CD14-positive monocyte (primary cell): ENCODE data around the gene FRAS1. TPM values are rescaled to one million over a fixed set of nuclear protein-coding genes. Genes with fewer than 3 reads are reported as not detected.

Experiments used
- DNase-seq, 3 donors: peaks; one replicate each; pipeline ENCODE4 v3.0.0-alpha.2; 2011 to 2022
- H2AFZ ChIP-seq: 2 replicates; pipeline ENCODE4 v1.6.0; 2012; ENCODE audit warnings: mild to moderate bottlenecking, low read depth, low read length, inconsistent platforms; ENCODE audit not compliant: insufficient read depth, poor library complexity, severe bottlenecking
- H3K27ac ChIP-seq, 2 donors: 1 replicate in 1 of 2; 2 replicates in 1 of 2; pipeline ENCODE4 v1.5.1; 2012 to 2013; ENCODE audit warnings: low read length in 2 of 2, control low read depth in 1 of 2, inconsistent platforms in 1 of 2, low read depth in 1 of 2, mild to moderate bottlenecking in 1 of 2
- H3K27me3 ChIP-seq, 2 donors: one replicate each; pipeline versions ENCODE4 v1.6.0 to v1.6.1; 2011 to 2013; ENCODE audit warnings: low read length in 2 of 2; ENCODE audit not compliant: control insufficient read depth in 2 of 2, insufficient read depth in 2 of 2
- H3K36me3 ChIP-seq, 2 donors: replicated peaks in 1 of 2; 1 replicate in 1 of 2; 2 replicates in 1 of 2; pipeline versions ENCODE4 v1.5.1 to v1.6.1; 2012 to 2013; ENCODE audit warnings: low read length in 2 of 2, control low read depth in 1 of 2, inconsistent platforms in 1 of 2, mild to moderate bottlenecking in 1 of 2; ENCODE audit not compliant: insufficient read depth in 2 of 2, control insufficient read depth in 1 of 2
- H3K4me1 ChIP-seq, 2 donors: 1 replicate in 1 of 2; 2 replicates in 1 of 2; pipeline versions ENCODE4 v1.5.1 to v1.6.1; 2012 to 2013; ENCODE audit warnings: low read length in 2 of 2, control low read depth in 1 of 2, inconsistent platforms in 1 of 2, mild to moderate bottlenecking in 1 of 2, moderate library complexity in 1 of 2; ENCODE audit not compliant: insufficient read depth in 2 of 2, control insufficient read depth in 1 of 2
- H3K4me2 ChIP-seq: replicated peaks from 2 replicates; pipeline ENCODE3; 2012; ENCODE audit warnings: low read length, moderate library complexity, mild to moderate bottlenecking; ENCODE audit not compliant: poor library complexity, severe bottlenecking; ENCODE audit errors: extremely low read depth
- H3K4me3 ChIP-seq, 3 experiments: fragments of 200-600 bp in 1 of 3; sonication (generic) in 1 of 3; replicated peaks in 1 of 3; 1 replicate in 2 of 3; 2 replicates in 1 of 3; pipeline ENCODE4 v1.5.1; 2011 to 2013; ENCODE audit warnings: low read length in 3 of 3, mild to moderate bottlenecking in 3 of 3, control low read depth in 2 of 3, low read depth in 2 of 3, inconsistent platforms in 1 of 3, moderate library complexity in 1 of 3
- H3K79me2 ChIP-seq: 2 replicates; pipeline ENCODE4 v1.6.0; 2012; ENCODE audit warnings: mild to moderate bottlenecking, control low read depth, inconsistent platforms, low read length, moderate library complexity; ENCODE audit not compliant: insufficient read depth
- H3K9ac ChIP-seq: 2 replicates; pipeline ENCODE4 v1.6.0; 2017; ENCODE audit warnings: low read length, mild to moderate bottlenecking; ENCODE audit not compliant: insufficient read depth, poor library complexity, severe bottlenecking
- H3K9me3 ChIP-seq, 2 donors: replicated peaks in 1 of 2; 1 replicate in 1 of 2; 2 replicates in 1 of 2; pipeline versions ENCODE4 v1.5.1 to v1.6.1; 2012 to 2013; ENCODE audit warnings: low read length in 2 of 2, control low read depth in 1 of 2; ENCODE audit not compliant: control insufficient read depth in 1 of 2, insufficient read depth in 1 of 2
- H4K20me1 ChIP-seq: 2 replicates; pipeline ENCODE4 v1.6.0; 2012; ENCODE audit warnings: mild to moderate bottlenecking, low read length, control low read depth, moderate library complexity; ENCODE audit not compliant: insufficient read depth
- H3K27ac Mint-ChIP-seq, 7 donors: one replicate each; pipeline ENCODE4 v1.8.0; 2020; ENCODE audit warnings: mild to moderate bottlenecking in 7 of 7, mixed read lengths in 7 of 7, moderate library complexity in 6 of 7, inconsistent platforms in 2 of 7
- H3K27me3 Mint-ChIP-seq, 3 donors: one replicate each; pipeline ENCODE4 v1.8.0; 2021 to 2022; ENCODE audit warnings: low read depth in 3 of 3, mild to moderate bottlenecking in 3 of 3, mixed read lengths in 3 of 3, moderate library complexity in 3 of 3, inconsistent platforms in 1 of 3
- H3K36me3 Mint-ChIP-seq, 2 donors: one replicate each; pipeline ENCODE4 v1.8.0; 2020; ENCODE audit warnings: mixed read lengths in 2 of 2, inconsistent platforms in 1 of 2, mild to moderate bottlenecking in 1 of 2
- H3K4me1 Mint-ChIP-seq: one replicate; pipeline ENCODE4 v1.8.0; 2020; ENCODE audit warnings: mild to moderate bottlenecking, mixed read lengths
- H3K4me3 Mint-ChIP-seq, 2 donors: one replicate each; pipeline ENCODE4 v1.8.0; 2020; ENCODE audit warnings: mild to moderate bottlenecking in 2 of 2, mixed read lengths in 2 of 2, moderate library complexity in 1 of 2
- H3K9me3 Mint-ChIP-seq, 7 donors: one replicate each; pipeline ENCODE4 v1.8.0; 2020 to 2022; ENCODE audit warnings: mixed read lengths in 7 of 7, mild to moderate bottlenecking in 6 of 7, moderate library complexity in 6 of 7, inconsistent platforms in 2 of 7
- WGBS: methylation state at CpG from one replicate; pipeline ENCODE4 v1.1.5; 2013; ENCODE audit warnings: missing lambda C conversion rate; ENCODE audit not compliant: insufficient coverage; 5-methylcytosine and 5-hydroxymethylcytosine counted together
- intact Hi-C, 2 donors: fragments of 100-400 bp; cut with micrococcal nuclease; formaldehyde crosslinking; loops; one replicate each; pipeline versions ENCODE4 v1.15.0 to v1.15.1; 2023
- polyA plus RNA-seq, 3 donors: library from polyadenylated mRNA; depleted of rRNA in 1 of 3; unstranded in 2 of 3; stranded (reverse) in 1 of 3; fragments of 300-500 nt in 2 of 3; fragments of >200 nt in 1 of 3; fragmentation: Illumina TruSeq in 2 of 3; gene quantifications; 1 replicate in 2 of 3; 2 replicates in 1 of 3; pipeline ENCODE4 v1.2.3, GENCODE V29; 2012 to 2021
- TF ChIP-seq, protein P1 (sequence below): fragments of 200-600 bp; IDR thresholded peaks from one replicate; pipeline ENCODE4 v1.8.0; 2022; ENCODE audit warnings: antibody characterized with exemption, mild to moderate bottlenecking

FRAS1 gene
- polyA plus RNA-seq, 3 donors: not detected

GRCh38 chr4:78286281-78286680 lies 229.2 kb downstream of the FRAS1 start:
- H3K27me3 Mint-ChIP-seq: peaks cover 0 to 2% (median 0%) of the 10 kb centered on the region in 3 donors
- no peak overlapping the region for H2AFZ ChIP-seq
- H3K36me3 ChIP-seq: no peaks in the 10 kb centered on the region
- no peaks in the 10 kb centered on the region for H3K9me3 ChIP-seq
- H3K9ac ChIP-seq: no peak overlapping the region
- H3K4me1 Mint-ChIP-seq: no peaks in the 10 kb centered on the region
- H3K4me1 ChIP-seq: no peaks in the 10 kb centered on the region
- TF ChIP-seq, protein P1, sequence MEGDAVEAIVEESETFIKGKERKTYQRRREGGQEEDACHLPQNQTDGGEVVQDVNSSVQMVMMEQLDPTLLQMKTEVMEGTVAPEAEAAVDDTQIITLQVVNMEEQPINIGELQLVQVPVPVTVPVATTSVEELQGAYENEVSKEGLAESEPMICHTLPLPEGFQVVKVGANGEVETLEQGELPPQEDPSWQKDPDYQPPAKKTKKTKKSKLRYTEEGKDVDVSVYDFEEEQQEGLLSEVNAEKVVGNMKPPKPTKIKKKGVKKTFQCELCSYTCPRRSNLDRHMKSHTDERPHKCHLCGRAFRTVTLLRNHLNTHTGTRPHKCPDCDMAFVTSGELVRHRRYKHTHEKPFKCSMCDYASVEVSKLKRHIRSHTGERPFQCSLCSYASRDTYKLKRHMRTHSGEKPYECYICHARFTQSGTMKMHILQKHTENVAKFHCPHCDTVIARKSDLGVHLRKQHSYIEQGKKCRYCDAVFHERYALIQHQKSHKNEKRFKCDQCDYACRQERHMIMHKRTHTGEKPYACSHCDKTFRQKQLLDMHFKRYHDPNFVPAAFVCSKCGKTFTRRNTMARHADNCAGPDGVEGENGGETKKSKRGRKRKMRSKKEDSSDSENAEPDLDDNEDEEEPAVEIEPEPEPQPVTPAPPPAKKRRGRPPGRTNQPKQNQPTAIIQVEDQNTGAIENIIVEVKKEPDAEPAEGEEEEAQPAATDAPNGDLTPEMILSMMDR: no peak
- H3K9me3 Mint-ChIP-seq: peaks cover 0 to 8% (median 4%) of the 10 kb centered on the region in 7 donors
- intact Hi-C loops: no loop called here
- H4K20me1 ChIP-seq: no peaks in the 10 kb centered on the region
- H3K27ac ChIP-seq: no peak overlapping the region
- no peak overlapping the region for H3K4me2 ChIP-seq
- no peaks in the 10 kb centered on the region for H3K27me3 ChIP-seq
- no peak overlapping the region for H3K4me3 Mint-ChIP-seq
- 98% methylated on average over 5 of the region's 5 CpGs for WGBS
- no peaks in the 10 kb centered on the region for H3K79me2 ChIP-seq
- no peaks in the 10 kb centered on the region for H3K36me3 Mint-ChIP-seq
- DNase-seq: no peak
- no peak overlapping the region for H3K4me3 ChIP-seq
- H3K27ac Mint-ChIP-seq: no peak overlapping the region

DNA sequence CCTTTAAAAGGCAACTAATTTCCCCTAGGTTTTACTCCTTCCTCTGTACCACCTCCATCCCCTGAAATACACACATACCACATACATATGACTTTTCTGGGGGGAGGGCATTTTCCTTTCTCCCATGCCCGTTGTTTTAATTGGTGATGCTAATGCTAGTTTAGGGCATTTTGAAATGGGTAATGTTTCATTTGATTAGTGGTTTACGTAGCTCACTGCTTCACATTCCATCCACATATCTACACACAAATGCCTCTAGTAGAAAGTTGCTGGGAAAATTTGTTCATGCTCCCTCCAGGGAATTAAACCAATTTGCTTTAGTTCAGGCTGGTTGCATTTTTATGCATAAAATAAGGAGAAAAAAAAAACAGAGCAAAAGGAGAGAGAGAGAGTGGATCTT lies 231.2 kb downstream of the FRAS1 start:
- TF ChIP-seq, protein P1: no peak
- Mint-ChIP-seq H3K27ac (no peak overlapping the region), H3K36me3 (no peaks in the 10 kb centered on the region), H3K9me3 (peaks cover 0 to 8% (median 4%) of the 10 kb centered on the region in 7 donors), H3K4me3 (no peak overlapping the region), H3K4me1 (no peaks in the 10 kb centered on the region), H3K27me3 (peaks cover 0 to 2% (median 0%) of the 10 kb centered on the region in 3 donors)
- no peak overlapping the region for H3K4me3 ChIP-seq
- DNase-seq: no peak
- no peaks in the 10 kb centered on the region for H4K20me1 ChIP-seq
- no peak overlapping the region for H3K4me2 ChIP-seq
- no peak overlapping the region for H2AFZ ChIP-seq
- intact Hi-C loops: no loop called here
- no CpG with 5 or more reads among the region's 2 CpGs for WGBS
- H3K9me3 ChIP-seq: no peaks in the 10 kb centered on the region
- H3K27ac ChIP-seq: no peak overlapping the region
- no peaks in the 10 kb centered on the region for H3K36me3 ChIP-seq
- no peaks in the 10 kb centered on the region for H3K4me1 ChIP-seq
- no peak overlapping the region for H3K9ac ChIP-seq
- no peaks in the 10 kb centered on the region for H3K79me2 ChIP-seq
- no peaks in the 10 kb centered on the region for H3K27me3 ChIP-seq
